IPS-20b (cell line): ENCODE measurements around the gene KIAA0319L.
"Not testable (repeated sequence)": the region's sequence is repeated elsewhere in the genome, so short reads cannot be mapped to it uniquely, and the experiment has no call there.

ENCODE experiments used
- H3K27ac ChIP-seq: one replicate; pipeline ENCODE4 v1.5.1; 2013; ENCODE audit warnings: low read length
- H3K27me3 ChIP-seq: 2 replicates; pipeline ENCODE4 v1.6.1; 2013; ENCODE audit warnings: mild to moderate bottlenecking, low read length, inconsistent platforms; ENCODE audit not compliant: insufficient read depth
- H3K36me3 ChIP-seq: 2 replicates; pipeline ENCODE4 v1.6.1; 2013; ENCODE audit warnings: low read depth, mild to moderate bottlenecking, inconsistent platforms, low read length, moderate library complexity; ENCODE audit not compliant: insufficient read depth
- H3K4me1 ChIP-seq: 2 replicates; pipeline ENCODE4 v1.6.1; 2013; ENCODE audit warnings: mild to moderate bottlenecking, control low read depth, inconsistent platforms, low read length, moderate library complexity; ENCODE audit not compliant: insufficient read depth
- H3K4me3 ChIP-seq: 2 replicates; pipeline ENCODE4 v1.5.1; 2013; ENCODE audit warnings: mild to moderate bottlenecking, low read length, inconsistent platforms
- H3K9ac ChIP-seq: 2 replicates; pipeline ENCODE4 v1.6.1; 2013; ENCODE audit warnings: low read depth, mild to moderate bottlenecking, inconsistent platforms, low read length, moderate library complexity
- H3K9me3 ChIP-seq: 2 replicates; pipeline ENCODE4 v1.6.1; 2013; ENCODE audit warnings: mild to moderate bottlenecking, low read depth, low read length, inconsistent platforms; ENCODE audit not compliant: insufficient read depth

Gene KIAA0319L

DNA sequence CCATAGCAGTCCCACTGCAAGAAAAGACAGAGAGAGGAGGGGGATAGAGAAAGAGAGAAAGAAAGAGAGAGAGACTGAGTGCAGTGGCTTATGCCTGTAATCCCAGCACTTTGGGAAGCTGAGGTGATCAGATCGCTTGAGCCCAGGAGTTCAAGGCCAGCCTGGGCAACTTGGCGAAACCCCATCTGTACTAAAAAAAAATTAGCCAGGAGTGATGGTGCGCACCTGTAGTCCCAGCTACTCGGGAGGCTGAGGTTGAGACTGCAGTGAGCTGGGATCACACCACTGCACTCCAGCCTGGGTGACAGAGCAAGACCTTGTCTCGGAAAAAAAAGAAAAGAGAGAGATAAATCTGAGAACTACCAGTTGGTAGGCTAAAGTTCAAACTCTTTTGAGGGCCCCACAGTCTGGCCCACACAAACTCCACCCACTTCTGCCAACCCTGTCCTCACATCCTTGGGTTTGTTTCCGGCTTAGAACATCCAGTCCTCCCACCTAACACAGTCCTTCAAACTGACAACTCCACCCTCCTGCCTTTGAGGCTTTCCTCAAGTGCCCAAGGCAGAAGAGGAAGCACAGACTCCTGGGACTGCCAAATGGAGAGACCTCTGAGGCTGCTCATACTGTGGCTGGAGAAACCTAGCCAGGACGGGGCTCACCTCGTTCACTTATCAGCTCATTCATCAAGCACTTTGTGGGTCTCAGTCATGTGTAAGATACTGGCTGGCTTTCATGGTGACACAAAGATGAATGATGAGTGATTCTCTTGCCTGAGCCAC is 36.0 kb upstream of the KIAA0319L start:
- H3K9me3 ChIP-seq, result no peaks in the 10 kb centered on the region
- H3K27ac ChIP-seq, result no peak overlapping the region
- no peaks in the 10 kb centered on the region for H3K27me3 ChIP-seq
- no peak overlapping the region for H3K4me3 ChIP-seq
- no peaks in the 10 kb centered on the region for H3K36me3 ChIP-seq
- H3K4me1 ChIP-seq, result no peaks in the 10 kb centered on the region
- no peak overlapping the region for H3K9ac ChIP-seq

DNA sequence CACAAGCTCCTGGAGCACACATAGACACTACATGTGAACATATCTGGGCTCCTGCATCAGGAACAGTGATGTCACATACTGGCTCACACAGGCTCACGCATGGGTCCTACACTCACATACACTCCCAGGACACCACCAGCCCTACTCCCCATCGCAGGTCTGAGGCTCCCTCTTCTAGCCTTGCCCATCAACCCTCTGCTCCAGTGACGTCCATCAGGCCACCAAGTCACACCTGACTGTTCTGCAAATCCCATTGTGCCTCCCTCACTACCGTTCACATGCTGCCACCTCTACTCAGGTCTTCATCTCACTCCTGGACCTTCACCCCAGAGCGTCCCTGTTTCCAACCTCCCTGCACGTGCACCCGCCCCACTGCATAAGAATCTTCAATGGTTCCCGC is 34.0 kb upstream of the KIAA0319L start:
- no peaks in the 10 kb centered on the region for H3K36me3 ChIP-seq
- no peak overlapping the region for H3K27ac ChIP-seq
- no peak overlapping the region for H3K4me3 ChIP-seq
- no peak overlapping the region for H3K9ac ChIP-seq
- H3K4me1 ChIP-seq, result no peaks in the 10 kb centered on the region
- no peaks in the 10 kb centered on the region for H3K9me3 ChIP-seq
- no peaks in the 10 kb centered on the region for H3K27me3 ChIP-seq

DNA sequence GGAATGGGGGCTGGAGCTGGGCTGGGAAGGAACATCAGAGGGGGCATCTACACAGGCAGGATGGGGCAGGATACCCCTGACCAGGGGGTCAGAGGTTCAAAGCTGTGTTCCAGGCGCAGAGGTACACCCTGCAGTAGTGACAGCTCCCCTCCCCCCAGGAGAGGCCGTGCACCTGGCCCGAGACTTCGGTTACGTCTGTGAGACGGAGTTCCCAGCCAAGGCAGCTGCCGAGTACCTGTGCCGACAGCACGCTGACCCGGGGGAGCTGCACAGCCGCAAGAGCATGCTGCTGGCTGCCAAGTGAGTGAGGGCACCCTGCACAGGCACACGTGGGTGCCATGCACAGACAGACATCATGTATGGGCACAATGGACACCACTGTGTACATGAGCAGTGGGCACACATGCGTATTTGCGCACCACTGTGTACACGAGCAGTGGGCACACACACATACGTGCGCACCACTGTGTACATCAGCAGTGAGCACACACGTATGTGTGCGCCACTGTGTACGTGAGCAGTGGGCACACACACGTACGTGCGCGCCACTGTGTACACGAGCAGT is 33.4 kb upstream of the KIAA0319L start:
- Histone ChIP-seq H3K9me3 (no peaks in the 10 kb centered on the region), H3K4me3 (no peak overlapping the region), H3K4me1 (no peaks in the 10 kb centered on the region), H3K9ac (no peak overlapping the region), H3K27me3 (no peaks in the 10 kb centered on the region), H3K36me3 (no peaks in the 10 kb centered on the region), H3K27ac (no peak overlapping the region)

DNA sequence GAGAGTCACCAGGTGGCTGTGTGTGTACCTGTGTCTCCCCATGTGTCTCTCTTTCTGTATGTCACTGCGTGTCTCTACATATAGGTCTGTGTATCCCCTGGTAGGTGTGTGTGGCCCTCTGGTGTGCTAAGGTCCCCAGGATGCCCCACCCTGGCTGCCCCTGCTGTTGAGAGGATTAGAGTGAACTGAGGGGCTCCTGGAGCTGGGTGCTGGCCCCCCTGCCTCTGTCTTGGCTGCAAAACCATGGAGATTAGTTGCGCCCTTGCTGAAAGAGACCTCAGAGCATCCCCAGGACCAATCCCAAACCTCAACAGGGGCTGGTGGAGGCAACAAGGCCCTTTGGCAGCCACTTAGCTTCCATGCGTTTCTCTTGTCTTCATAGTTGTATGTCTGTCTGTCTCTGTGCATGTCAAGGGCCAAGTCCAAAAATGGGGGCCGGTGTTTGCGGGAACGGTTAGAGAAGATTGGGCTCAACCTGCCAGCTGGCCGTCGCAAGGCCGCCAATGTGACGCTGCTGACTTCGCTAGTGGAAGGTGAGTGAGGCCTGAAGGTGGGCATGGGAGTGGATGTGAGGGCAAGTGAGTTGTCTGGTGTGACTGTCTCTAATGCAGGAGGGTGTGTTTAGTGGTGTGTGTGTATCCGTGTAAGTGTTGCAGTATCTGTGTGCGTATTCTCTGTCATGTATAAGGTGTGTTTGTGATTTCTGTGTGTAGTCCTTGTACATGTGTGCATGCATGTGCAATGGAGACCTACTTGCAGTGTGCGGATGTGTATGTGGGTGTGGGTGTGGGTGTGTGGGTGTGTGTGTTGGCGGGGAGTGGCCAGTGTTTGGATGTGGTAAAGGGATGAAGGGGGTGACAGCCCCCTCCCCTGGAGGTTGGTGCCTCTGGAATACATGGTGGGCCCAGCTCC is 32.6 kb upstream of the KIAA0319L start:
- Histone ChIP-seq H3K9ac (no peak overlapping the region), H3K9me3 (no peaks in the 10 kb centered on the region), H3K4me1 (no peaks in the 10 kb centered on the region), H3K4me3 (no peak overlapping the region), H3K36me3 (no peaks in the 10 kb centered on the region), H3K27ac (no peak overlapping the region), H3K27me3 (no peaks in the 10 kb centered on the region)

DNA sequence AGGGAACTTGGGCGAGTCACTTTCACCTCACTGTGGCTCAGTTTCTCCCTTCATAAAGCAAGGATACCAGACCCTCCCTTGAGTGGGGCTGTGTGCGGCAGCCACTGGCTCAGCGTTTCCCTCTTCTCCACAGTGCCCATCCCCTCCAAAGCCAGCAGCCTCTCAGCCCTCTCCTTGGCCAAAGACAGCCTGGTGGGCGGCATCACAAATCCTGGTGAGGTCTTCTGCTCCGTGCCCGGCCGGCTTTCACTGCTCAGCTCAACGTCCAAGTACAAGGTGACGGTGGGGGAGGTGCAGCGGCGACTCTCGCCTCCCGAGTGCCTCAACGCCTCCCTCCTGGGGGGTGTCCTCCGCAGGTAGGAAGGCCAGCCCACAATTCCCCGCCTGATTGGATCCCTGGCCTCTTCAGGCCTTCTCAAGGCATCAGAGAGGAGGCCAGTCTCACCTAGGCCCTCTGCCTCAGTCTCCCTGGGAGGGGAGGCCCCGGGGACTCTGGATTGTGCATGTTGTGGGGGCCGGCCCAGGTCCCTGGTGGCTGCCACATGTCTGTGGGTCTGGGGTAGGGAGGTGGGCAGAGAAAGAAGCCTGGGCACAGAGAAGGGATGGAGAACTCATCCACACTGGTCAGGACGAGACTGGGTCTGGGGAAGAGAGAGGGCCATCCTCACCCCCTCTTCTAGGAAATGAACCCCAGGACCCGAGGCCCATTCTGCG is 31.2 kb upstream of the KIAA0319L start:
- no peak overlapping the region for H3K27ac ChIP-seq
- no peak overlapping the region for H3K4me3 ChIP-seq
- H3K9ac ChIP-seq, result no peak overlapping the region
- no peaks in the 10 kb centered on the region for H3K9me3 ChIP-seq
- H3K36me3 ChIP-seq, result no peaks in the 10 kb centered on the region
- H3K27me3 ChIP-seq, result no peaks in the 10 kb centered on the region
- no peaks in the 10 kb centered on the region for H3K4me1 ChIP-seq

DNA sequence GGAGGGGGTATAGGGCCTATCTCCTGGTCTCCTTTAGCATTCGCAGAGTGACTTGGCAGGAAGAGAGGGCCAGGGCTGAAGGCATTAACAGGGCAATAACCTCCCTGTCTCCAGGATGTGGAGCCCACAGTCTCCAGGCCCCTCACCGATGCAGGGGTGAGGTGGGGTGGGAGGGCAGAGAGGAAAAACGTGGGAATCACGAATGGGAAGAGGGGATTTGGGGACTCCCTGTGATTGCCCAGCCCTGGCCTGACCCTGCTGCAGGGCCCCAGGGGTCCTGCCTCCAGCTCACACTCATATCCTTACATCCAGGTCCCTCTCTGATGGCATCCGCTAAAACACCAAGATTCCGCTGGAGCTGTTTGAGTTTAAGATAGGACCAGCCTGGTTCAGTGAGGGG is 30.5 kb upstream of the KIAA0319L start:
- no peaks in the 10 kb centered on the region for H3K36me3 ChIP-seq
- no peak overlapping the region for H3K27ac ChIP-seq
- H3K4me1 ChIP-seq, result no peaks in the 10 kb centered on the region
- no peak overlapping the region for H3K4me3 ChIP-seq
- no peaks in the 10 kb centered on the region for H3K9me3 ChIP-seq
- H3K27me3 ChIP-seq, result no peaks in the 10 kb centered on the region
- no peak overlapping the region for H3K9ac ChIP-seq

DNA sequence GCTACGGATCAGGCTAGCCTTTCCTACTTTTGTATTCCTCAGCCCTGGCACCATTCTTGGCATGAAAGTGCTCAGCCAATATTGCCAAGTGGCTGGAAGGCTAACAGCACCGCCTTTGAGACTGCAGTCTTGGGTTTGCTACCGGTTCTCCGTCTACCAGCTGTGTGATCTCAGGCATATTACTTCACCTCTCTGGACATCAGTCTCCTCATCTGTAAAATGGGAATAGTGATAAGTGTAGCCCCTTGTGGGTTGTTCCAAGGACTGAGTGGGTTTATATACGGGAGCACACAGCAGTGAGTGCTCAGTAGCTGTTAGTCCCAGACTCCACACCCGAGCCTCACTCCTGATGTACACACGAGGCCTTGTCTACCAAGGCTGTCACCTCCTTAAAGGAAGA is 29.6 kb upstream of the KIAA0319L start:
- no peak overlapping the region for H3K9ac ChIP-seq

DNA sequence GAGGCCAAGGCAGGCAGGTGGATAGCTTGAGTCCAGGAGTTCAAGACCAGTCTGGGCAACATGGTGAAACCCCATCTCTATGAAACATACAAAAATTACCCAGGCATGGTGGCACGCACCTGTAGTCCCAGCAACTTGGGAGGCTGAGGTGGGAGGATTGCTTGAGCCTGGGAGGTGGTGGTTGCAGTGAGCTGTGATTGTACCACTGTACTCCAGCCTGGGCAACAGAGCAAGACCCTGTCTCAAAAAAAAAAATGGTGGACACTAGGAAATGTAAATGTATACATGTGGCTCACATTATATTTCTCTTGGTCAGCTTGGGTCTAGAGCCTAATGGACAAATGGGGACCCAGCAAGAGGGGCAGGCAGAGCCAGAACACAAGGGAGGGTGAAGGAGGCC is 28.6 kb upstream of the KIAA0319L start:
- not testable (repeated sequence) for H3K36me3 ChIP-seq

More for the DNA sequence above, 29.6 kb upstream of the KIAA0319L start:
- Histone ChIP-seq H3K27ac (no peak overlapping the region), H3K9me3 (no peaks in the 10 kb centered on the region), H3K4me3 (no peak overlapping the region), H3K27me3 (no peaks in the 10 kb centered on the region), H3K36me3 (no peaks in the 10 kb centered on the region), H3K4me1 (no peaks in the 10 kb centered on the region)

DNA sequence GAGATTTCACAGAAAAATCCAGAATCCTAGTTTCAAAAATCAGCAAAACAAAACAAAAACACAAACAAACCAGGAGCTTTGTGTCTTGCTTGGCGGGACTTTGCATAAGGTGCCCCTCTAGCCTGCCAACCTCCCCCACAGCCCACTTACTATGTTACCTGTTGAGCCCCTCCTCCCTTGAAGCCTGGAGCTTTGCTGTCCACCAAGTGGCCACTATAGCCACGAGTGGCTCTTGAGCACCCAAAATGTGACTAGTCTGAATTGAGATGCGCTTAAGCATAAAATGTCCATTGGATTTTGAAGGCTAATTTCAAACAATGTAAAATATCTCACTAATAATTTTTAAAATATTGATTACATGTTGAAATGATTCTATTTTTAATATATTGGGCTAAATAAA is 28.1 kb upstream of the KIAA0319L start:
- H3K9me3 ChIP-seq, result no peaks in the 10 kb centered on the region
- H3K4me1 ChIP-seq, result no peaks in the 10 kb centered on the region

More for the DNA sequence above, 28.6 kb upstream of the KIAA0319L start:
- H3K27ac ChIP-seq, H3K4me3 ChIP-seq, H3K4me1 ChIP-seq, H3K9me3 ChIP-seq, H3K27me3 ChIP-seq, H3K9ac ChIP-seq: not testable (repeated sequence)

DNA sequence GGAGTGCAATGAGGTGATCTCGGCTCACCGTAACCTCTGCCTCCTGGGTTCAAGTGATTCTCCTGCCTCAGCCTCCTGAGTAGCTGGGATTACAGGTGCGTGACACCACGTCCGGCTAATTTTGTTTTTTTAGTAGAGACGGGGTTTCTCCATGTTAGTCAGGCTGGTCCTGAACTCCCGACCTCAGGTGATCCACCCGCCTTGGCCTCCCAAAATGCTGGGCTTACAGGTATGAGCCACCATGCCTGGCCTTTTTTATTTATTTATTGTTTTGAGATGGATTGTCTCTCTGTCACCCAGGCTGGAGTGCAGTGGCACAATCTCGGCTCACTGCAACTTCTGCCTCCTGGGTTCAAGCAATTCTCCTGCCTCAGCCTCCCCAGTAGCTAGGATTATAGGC is 24.4 kb upstream of the KIAA0319L start:
- H3K9ac ChIP-seq, H3K27ac ChIP-seq, H3K4me3 ChIP-seq, H3K9me3 ChIP-seq, H3K4me1 ChIP-seq, H3K36me3 ChIP-seq: not testable (repeated sequence)
- peaks cover 32% of the 10 kb centered on the region for H3K27me3 ChIP-seq

More for the DNA sequence above, 28.1 kb upstream of the KIAA0319L start:
- Histone ChIP-seq H3K9ac (no peak overlapping the region), H3K27ac (no peak overlapping the region), H3K36me3 (no peaks in the 10 kb centered on the region), H3K4me3 (no peak overlapping the region), H3K27me3 (no peaks in the 10 kb centered on the region)

DNA sequence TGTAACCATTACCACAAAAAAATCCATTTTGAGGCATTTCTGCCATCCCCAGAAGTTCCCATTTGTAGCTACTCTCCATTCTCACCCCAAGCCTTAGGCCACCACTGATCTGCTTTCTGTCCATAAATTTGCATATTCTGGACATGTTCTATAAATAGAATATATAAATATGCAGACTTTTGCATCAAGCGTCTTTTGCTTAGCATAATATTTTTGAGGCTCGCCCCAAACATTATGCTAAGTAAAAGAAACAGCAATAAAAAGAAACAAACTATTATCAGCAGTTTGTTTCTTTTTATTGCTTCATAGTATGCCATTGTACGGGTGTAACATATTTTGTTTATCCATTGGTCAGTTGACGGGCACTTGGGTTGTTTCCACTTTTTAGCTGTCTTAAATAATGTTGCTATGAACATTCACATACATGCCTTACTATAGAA is 23.8 kb upstream of the KIAA0319L start:
- Histone ChIP-seq H3K4me3 (no peak overlapping the region), H3K9ac (no peak overlapping the region), H3K4me1 (0 out of 2 replicates have a peak, but pooled peaks cover 7% of the 10 kb centered on the region), H3K27ac (no peak overlapping the region), H3K36me3 (no peaks in the 10 kb centered on the region), H3K9me3 (no peaks in the 10 kb centered on the region), H3K27me3 (peaks cover 39% of the 10 kb centered on the region)
